Stimulated activated CD4-positive, alpha-beta T cell treated with anti-CD3 and anti-CD28 coated beads, Interleukin-4, amount 100 ng/mL, for 24 hours (primary cell): ENCODE data around the gene IGFBP3.
"Not testable (repeated sequence)": the region's sequence is repeated elsewhere in the genome, so short reads cannot be mapped to it uniquely, and the experiment has no call there.

ENCODE experiments used
- DNase-seq: peaks from one replicate; pipeline ENCODE4 v3.0.0-alpha.2; 2020

IGFBP3 gene, protein sequence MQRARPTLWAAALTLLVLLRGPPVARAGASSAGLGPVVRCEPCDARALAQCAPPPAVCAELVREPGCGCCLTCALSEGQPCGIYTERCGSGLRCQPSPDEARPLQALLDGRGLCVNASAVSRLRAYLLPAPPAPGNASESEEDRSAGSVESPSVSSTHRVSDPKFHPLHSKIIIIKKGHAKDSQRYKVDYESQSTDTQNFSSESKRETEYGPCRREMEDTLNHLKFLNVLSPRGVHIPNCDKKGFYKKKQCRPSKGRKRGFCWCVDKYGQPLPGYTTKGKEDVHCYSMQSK

GRCh38 chr7:45920502-45921380, at the start of gene IGFBP3:
IGFBP3 (minus strand) TSS chr7:45921272; CDS start chr7:45921140, 132 bp downstream.
- DNase-seq = no peak

GRCh38 chr7:45970454-45970853, 49.4 kb upstream of the IGFBP3 start:
- DNase-seq = no peak

DNA sequence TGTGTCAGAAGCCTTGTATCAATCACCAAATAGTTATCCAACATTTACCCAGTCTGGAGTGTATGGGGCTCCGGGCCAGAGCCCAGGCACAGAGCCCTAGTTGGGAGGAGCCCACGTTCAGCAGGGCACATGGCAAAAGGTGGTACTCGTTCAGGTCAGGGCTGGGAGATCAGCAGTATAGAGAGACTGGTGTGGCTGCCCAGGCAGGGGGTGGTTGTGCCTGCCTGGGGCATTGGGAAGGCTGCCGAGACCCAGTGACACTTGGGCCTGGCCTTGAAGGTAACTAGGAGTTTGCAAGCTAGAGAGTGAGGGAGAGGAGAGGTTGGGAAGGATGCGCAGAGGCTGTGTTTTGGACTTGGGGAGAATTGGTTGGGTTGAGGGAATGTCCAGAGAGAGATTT, 48.9 kb upstream of the IGFBP3 start:
- DNase-seq = no peak

- DNase-seq = no peak
These were observed 47.9 kb upstream of the IGFBP3 start for GRCh38 chr7:45968856-45969541.

GRCh38 chr7:45968312-45968711, 47.2 kb upstream of the IGFBP3 start:
- DNase-seq = no peak

- no peak for DNase-seq
These were observed 46.6 kb upstream of the IGFBP3 start for GRCh38 chr7:45967591-45968157.

GRCh38 chr7:45962861-45963260, 41.8 kb upstream of the IGFBP3 start:
- DNase-seq = no peak

DNA sequence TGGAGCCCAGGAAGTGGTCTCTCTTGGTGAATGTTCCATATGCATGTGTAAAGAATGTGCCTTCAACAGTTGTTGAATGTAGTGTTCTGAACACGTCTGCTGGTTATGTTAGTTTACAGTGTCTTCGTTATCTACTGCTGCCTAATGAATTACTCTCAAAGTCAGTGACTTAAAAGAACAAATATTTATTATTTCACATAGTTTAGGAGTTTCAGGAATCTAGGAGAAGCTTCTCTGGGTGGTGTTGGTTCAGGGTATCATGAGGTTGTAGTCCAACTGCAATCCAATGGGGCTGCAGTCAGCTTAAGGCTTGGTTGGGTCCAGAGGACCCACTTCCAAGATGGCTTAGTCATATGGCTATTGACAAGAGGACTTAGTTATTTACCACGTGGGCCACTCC, 36.6 kb upstream of the IGFBP3 start:
- DNase-seq = no peak

DNA sequence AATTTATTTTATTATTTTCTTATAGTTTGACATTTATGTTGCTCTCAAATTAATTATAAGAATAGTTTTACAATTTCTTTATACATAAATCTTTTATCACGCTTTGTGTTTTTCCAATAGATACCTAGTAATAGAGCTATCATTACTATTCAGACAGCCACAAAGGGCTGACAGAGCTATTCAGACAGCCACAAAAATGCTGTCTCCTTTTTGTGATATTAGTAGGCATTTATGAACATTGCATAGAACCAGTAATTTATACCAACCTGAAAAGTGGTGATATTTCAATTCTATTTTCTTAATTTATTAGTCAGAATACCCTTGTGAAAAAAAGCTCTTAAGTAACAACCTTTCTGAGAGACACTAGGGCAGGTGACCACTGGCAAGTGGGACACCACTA, 34.2 kb upstream of the IGFBP3 start:
- DNase-seq = no peak

DNA sequence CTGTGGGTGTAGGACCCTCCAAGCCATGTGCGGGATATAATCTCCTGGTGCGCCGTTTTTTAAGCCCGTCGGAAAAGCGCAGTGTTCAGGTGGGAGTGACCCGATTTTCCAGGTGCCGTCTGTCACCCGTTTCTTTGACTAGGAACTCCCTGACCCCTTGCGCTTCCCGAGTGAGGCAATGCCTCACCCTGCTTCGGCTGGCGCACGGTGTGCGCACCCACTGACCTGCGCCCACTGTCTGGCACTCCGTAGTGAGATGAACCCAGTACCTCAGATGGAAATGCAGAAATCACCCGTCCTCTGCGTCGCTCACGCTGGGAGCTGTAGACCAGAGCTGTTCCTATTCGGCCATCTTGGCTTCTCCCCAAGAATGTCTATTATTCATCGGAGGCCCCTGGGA, 32.0 kb upstream of the IGFBP3 start:
- DNase-seq = not testable (repeated sequence)

DNA sequence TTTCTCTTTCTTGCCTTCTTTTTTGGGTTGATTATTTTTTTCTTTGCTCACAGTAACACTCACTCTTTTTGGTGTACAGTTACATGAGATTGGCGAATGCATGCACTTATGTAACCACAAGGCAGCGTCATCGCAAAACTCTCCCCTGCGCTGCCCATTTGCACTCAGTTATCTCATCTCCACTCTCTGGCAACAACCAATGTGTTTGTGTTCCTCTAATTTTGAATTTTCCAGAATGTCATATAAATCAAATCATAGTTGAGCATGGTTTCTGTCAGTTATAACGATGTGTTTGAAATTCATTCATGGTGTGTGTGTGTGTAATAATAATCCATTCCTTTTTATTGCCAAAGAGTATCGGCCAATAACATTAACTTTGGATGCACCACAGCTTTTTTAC, 23.0 kb upstream of the IGFBP3 start:
- no peak for DNase-seq

DNA sequence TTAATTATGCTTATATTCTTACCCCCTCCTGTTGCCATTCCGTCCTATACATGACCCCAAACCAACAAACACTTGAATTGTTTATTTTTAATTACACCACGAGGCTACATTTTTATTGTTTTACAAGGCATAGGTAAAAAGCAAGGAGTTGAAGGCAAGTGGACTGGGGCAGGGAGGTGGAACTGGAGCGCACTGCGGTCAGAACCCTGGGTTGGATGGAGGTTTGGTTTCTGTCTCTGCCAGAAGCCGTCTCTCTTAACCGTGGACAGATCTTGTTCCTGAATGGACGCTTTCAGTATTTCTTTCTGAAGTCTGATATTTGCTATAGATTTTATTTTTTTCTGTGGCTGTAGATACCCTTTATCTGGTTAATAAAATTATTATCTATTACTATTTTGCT, 19.9 kb upstream of the IGFBP3 start:
- no peak for DNase-seq

GRCh38 chr7:45940237-45940781, 19.2 kb upstream of the IGFBP3 start:
- peak; percentile 35 for DNase-seq

GRCh38 chr7:45939574-45939973, 18.5 kb upstream of the IGFBP3 start:
- no peak for DNase-seq

DNA sequence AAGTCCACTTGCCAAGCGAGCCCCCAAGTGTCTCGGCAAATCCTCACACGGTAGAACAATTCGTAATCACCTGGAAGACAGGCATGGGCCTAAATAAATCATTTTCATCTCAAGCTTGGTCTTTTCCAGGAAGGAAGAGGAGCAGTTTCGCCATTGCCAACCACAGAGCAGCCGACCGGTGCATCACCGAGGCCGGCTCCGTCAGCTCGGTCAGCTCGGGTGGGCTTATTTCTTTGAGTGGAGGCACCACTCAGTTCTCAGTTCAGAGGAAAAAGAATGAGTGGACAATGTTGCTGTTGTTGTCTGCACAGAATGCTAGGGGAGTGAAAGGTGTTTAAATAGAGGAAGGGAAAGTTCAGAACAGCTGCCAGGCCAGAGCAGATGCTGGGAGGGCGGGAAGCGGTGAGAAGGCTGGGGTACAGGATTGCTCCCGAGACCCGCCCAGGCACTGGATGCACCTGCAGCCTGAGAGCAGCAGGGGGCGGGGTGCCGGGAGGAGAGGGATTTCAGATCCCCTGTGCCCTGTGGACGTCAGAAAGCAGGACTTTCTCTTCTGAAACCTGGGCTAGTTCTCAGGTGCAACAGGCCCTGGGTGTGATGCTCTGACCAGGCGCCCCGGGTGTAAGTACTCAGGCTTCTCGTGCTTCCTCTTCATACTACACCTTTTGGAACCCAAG, 17.7 kb upstream of the IGFBP3 start:
- no peak for DNase-seq

- no peak for DNase-seq
These were observed 16.8 kb upstream of the IGFBP3 start for GRCh38 chr7:45937862-45938261.

DNA sequence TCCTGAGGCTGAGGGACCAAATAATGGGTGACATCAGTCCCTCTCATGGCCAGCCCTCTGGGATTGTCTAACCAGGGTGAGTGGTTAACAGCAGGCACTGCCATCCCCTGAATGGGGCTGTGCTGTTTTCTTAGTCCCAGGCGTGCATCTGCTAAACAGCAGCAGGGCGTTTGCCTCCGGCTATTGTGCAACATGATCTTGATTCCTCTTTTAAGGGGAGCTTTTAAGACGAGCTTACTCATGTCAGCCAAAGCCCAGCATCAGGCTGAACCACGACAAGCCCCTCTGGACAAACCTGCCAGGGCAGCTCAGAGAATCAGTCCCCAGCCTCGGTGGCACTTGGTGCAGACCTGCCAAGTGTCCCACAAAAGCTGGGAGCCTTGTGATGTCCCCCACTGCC, 16.2 kb upstream of the IGFBP3 start:
- no peak for DNase-seq

GRCh38 chr7:45930967-45931366, 9.9 kb upstream of the IGFBP3 start:
- DNase-seq = no peak

DNA sequence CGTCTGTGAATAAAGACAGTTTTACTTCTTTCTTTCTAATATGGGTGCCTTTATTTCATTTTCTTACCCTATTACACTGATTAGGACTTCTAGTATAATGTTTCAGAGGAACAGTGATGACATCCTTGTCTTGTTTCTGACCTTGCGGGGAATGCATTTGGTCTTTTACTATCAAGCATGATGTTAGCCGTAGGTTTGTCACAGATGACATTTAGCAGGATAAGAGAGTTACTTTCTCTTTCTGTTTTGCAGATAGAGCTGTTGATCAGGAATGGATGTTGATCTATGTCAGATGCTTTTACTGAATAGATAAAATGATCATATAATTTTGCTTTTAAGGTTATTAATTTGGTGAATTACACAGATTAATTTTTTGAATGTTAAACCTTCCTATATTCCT, 6.6 kb upstream of the IGFBP3 start:
- DNase-seq = no peak

- no peak for DNase-seq
These were observed 3.2 kb upstream of the IGFBP3 start for GRCh38 chr7:45924283-45924682.

DNA sequence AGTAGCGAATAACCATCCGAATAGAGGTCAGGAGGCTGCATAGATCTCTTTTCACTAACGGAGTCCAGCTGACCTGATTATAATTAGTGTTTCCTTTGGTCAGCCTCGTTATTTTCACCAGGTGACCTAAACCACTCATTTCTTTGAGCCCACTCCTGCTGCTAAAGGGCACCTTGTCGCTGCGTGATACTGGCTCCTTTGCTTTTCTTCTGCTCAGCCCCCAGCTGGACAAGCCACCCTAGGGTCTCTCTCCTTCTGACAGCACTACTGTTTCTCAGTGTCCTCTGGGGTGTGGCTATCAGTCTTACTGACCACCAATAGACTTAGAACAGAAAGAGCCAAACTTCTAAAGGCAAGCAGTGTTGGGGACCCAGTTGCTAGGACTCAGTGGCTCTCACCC, 2.7 kb upstream of the IGFBP3 start:
- no peak for DNase-seq

GRCh38 chr7:45923290-45923689, 2.2 kb upstream of the IGFBP3 start:
- DNase-seq = peak; percentile 46

- DNase-seq = no peak
These were observed 1.7 kb upstream of the IGFBP3 start for GRCh38 chr7:45922810-45923209.
